IMR-90 (cell line): Measurements from ENCODE around the gene PTEN. TPM values are rescaled to one million over a fixed set of nuclear protein-coding genes. Genes with fewer than 3 reads are reported as not detected.

Experiments
- ATAC-seq: fragments of 200-7000 bp; cut with Tn5 transposase; 2 replicates; pipeline ENCODE4 v1.9.1; 2020; ENCODE audit warnings: low read depth, mild to moderate bottlenecking, moderate library complexity
- BruUV-seq: library from RNA; stranded (reverse); fragments of 400-500 nt; replicated peaks from 2 replicates; lab custom pipeline; 2021; lab: Mats Ljungman, UMichigan
- CTCF ChIA-PET: fragments of 300-600 bp; formaldehyde crosslinking; extraction: SDS; loops from one replicate; lab custom pipeline; 2021; ENCODE audit warnings: antibody characterized with exemption; lab: Yijun Ruan, JAX
- POLR2A ChIA-PET: fragments of 300-600 bp; sonication (Branson Sonifier 250); formaldehyde crosslinking; loops from one replicate; lab custom pipeline; 2022; ENCODE audit warnings: antibody characterized with exemption; ENCODE audit not compliant: unreplicated experiment; lab: Charles Lee
- DNase-seq: peaks from one replicate; pipeline ENCODE4 v3.0.0; 2013
- H2AFZ ChIP-seq: replicated peaks from 2 replicates; pipeline ENCODE3; 2013; ENCODE audit warnings: low read length, mild to moderate bottlenecking; ENCODE audit not compliant: poor library complexity
- H2AK5ac ChIP-seq: 2 replicates; pipeline ENCODE4 v1.6.1; 2013; ENCODE audit warnings: low read depth, low read length, inconsistent platforms
- H2AK9ac ChIP-seq: replicated peaks from 2 replicates; pipeline ENCODE3; 2013; ENCODE audit warnings: mild to moderate bottlenecking, low read depth, low read length, moderate library complexity; ENCODE audit not compliant: poor library complexity
- H2BK120ac ChIP-seq: 2 replicates; pipeline ENCODE4 v1.6.1; 2013; ENCODE audit warnings: low read depth, low read length, inconsistent platforms
- H2BK15ac ChIP-seq: 3 replicates; pipeline ENCODE4 v1.6.1; 2013; ENCODE audit warnings: low read depth, low read length, inconsistent platforms
- H2BK20ac ChIP-seq: 2 replicates; pipeline ENCODE4 v1.6.1; 2013; ENCODE audit warnings: low read depth, mild to moderate bottlenecking, inconsistent platforms, low read length, moderate library complexity
- H2BK5ac ChIP-seq: 2 replicates; pipeline ENCODE4 v1.6.1; 2013; ENCODE audit warnings: mild to moderate bottlenecking, low read depth, low read length, inconsistent platforms; ENCODE audit not compliant: poor library complexity, severe bottlenecking
- H3K14ac ChIP-seq: replicated peaks from 2 replicates; pipeline ENCODE4 v1.6.1; 2013; ENCODE audit warnings: low read depth, low read length, inconsistent platforms
- H3K18ac ChIP-seq: 2 replicates; pipeline ENCODE4 v1.6.1; 2013; ENCODE audit warnings: low read depth, low read length, control low read depth
- H3K23ac ChIP-seq: 2 replicates; pipeline ENCODE4 v1.6.1; 2013; ENCODE audit warnings: low read depth, low read length, inconsistent platforms
- H3K27ac ChIP-seq: 2 replicates; pipeline ENCODE4 v1.5.1; 2013; ENCODE audit warnings: mild to moderate bottlenecking, control low read depth, low read length; ENCODE audit not compliant: insufficient read depth
- H3K27me3 ChIP-seq: 2 replicates; pipeline ENCODE4 v1.6.1; 2013; ENCODE audit warnings: low read length; ENCODE audit not compliant: control insufficient read depth, insufficient read depth
- H3K36me3 ChIP-seq: 2 replicates; pipeline ENCODE4 v1.6.1; 2013; ENCODE audit warnings: low read length, mixed read lengths; ENCODE audit not compliant: control insufficient read depth, insufficient read depth
- H3K4ac ChIP-seq: 2 replicates; pipeline ENCODE4 v1.6.1; 2013; ENCODE audit warnings: low read depth, low read length, inconsistent platforms
- H3K4me1 ChIP-seq: 2 replicates; pipeline ENCODE4 v1.6.1; 2013; ENCODE audit warnings: low read length, mixed read lengths; ENCODE audit not compliant: control insufficient read depth, insufficient read depth
- H3K4me2 ChIP-seq: 2 replicates; pipeline ENCODE4 v1.6.1; 2013; ENCODE audit warnings: low read depth, mild to moderate bottlenecking, control low read depth, low read length, moderate library complexity
- H3K4me3 ChIP-seq: 2 replicates; pipeline ENCODE4 v1.5.1; 2013; ENCODE audit warnings: low read depth, mild to moderate bottlenecking, control low read depth, low read length, moderate library complexity; ENCODE audit not compliant: insufficient read depth
- H3K56ac ChIP-seq: 2 replicates; pipeline ENCODE4 v1.6.1; 2013; ENCODE audit warnings: low read length, inconsistent platforms; ENCODE audit not compliant: insufficient read depth; ENCODE audit errors: extremely low read depth
- H3K79me1 ChIP-seq, 2 experiments: 2 replicates each; pipeline ENCODE4 v1.6.1; 2013; ENCODE audit warnings: low read length in 2 of 2, inconsistent platforms in 1 of 2, low read depth in 1 of 2
- H3K9ac ChIP-seq: 2 replicates; pipeline ENCODE4 v1.6.1; 2013; ENCODE audit warnings: low read depth, low read length, control low read depth
- H3K9me1 ChIP-seq: 2 replicates; pipeline ENCODE4 v1.6.1; 2013; ENCODE audit warnings: low read length, inconsistent platforms; ENCODE audit not compliant: insufficient read depth
- H3K9me3 ChIP-seq: 2 replicates; pipeline ENCODE4 v1.6.1; 2013; ENCODE audit warnings: low read length; ENCODE audit not compliant: control insufficient read depth, insufficient read depth
- H4K20me1 ChIP-seq: 2 replicates; pipeline ENCODE4 v1.6.1; 2013; ENCODE audit warnings: low read length, inconsistent platforms; ENCODE audit not compliant: insufficient read depth
- H4K5ac ChIP-seq: 2 replicates; pipeline ENCODE4 v1.6.1; 2013; ENCODE audit warnings: mild to moderate bottlenecking, low read depth, low read length, control low read depth
- H4K8ac ChIP-seq, 2 experiments: 2 replicates each; pipeline ENCODE4 v1.6.1; 2013; ENCODE audit warnings: low read depth in 2 of 2, low read length in 2 of 2, control low read depth in 1 of 2, inconsistent platforms in 1 of 2
- H4K91ac ChIP-seq: 2 replicates; pipeline ENCODE4 v1.6.1; 2013; ENCODE audit warnings: low read depth, low read length, inconsistent platforms; ENCODE audit not compliant: insufficient read depth
- MAFK ChIP-seq: IDR thresholded peaks from 2 replicates; pipeline ENCODE4 v1.6.1; 2012; ENCODE audit warnings: low read depth, low read length, improper control_type of control experiment
- WGBS, 2 experiments: methylation state at CpG; one replicate each; pipeline versions ENCODE4 v1.1.5 to v1.1.7; 2013; ENCODE audit warnings: missing lambda C conversion rate in 2 of 2; ENCODE audit not compliant: insufficient read length in 1 of 2; ENCODE audit errors: extremely low coverage in 2 of 2; 5-methylcytosine and 5-hydroxymethylcytosine counted together
- dilution Hi-C: fragments of 300-500 bp; cut with HindIII; formaldehyde crosslinking; loops from one replicate; pipeline ENCODE4 v1.14.3; 2018; ENCODE audit warnings: low sequenced_read_pairs; ENCODE audit not compliant: unreplicated experiment
- in situ Hi-C: fragments of 300-500 bp; cut with MboI; formaldehyde crosslinking; loops from 3 replicates; pipeline ENCODE4 v1.14.3; 2019; ENCODE audit warnings: low sequenced_read_pairs, inconsistent platforms, mixed read lengths
- intact Hi-C: fragments of 100-400 bp; cut with micrococcal nuclease; formaldehyde crosslinking; loops from 2 replicates; pipeline ENCODE4 v1.10.0; 2022
- polyA plus RNA-seq, 3 experiments: library from polyadenylated mRNA; depleted of rRNA; stranded (reverse); fragments of >200 nt; gene quantifications; 2 replicates each; pipeline ENCODE4 v1.2.3, GENCODE V29; 2012; ENCODE audit warnings: low replicate concordance in 1 of 3
- total RNA-seq: library from RNA; depleted of rRNA; stranded (reverse); fragments of >200 nt; gene quantifications from 2 replicates; pipeline ENCODE4 v1.2.3, GENCODE V29; 2012
- TF ChIP-seq, protein P1 (sequence below): conservative IDR thresholded peaks from 2 replicates; pipeline ENCODE4 v1.5.1; 2012; ENCODE audit warnings: mild to moderate bottlenecking, low read depth, low read length, improper control_type of control experiment

The PTEN gene
- total and polyA plus RNA-seq, 2 of the 4 experiments (the other 2 are of a cell fraction) = 12.0 to 38.9 TPM

- dilution Hi-C loops = no loop called here
- Histone ChIP-seq H3K27me3 (no peaks in the 10 kb centered on the region), H3K18ac (no peak overlapping the region), H3K4me2 (no peak overlapping the region), H3K4ac (no peak overlapping the region), H2AFZ (no peak overlapping the region), H4K91ac (no peak overlapping the region), H3K9ac (no peak overlapping the region), H4K20me1 (peaks cover 50% of the 10 kb centered on the region; the same call in 1 of the 2 replicates), H2BK15ac (no peak overlapping the region), H3K4me1 (peaks cover 3% of the 10 kb centered on the region; the same call in 1 of the 2 replicates), H3K9me3 (no peaks in the 10 kb centered on the region), H3K4me3 (no peak overlapping the region), H3K23ac (no peak overlapping the region), H3K9me1 (peaks cover 3% of the 10 kb centered on the region; the same call in 1 of the 2 replicates), H2BK120ac (no peak overlapping the region), H2BK20ac (no peak overlapping the region), H4K5ac (no peak overlapping the region), H4K8ac (no peak overlapping the region), H3K27ac (no peak overlapping the region), H3K14ac (no peak overlapping the region), H2AK5ac (no peak overlapping the region), H2AK9ac (no peak overlapping the region), H3K56ac (no peak overlapping the region), H3K79me1 (peaks cover 14 to 60% of the 10 kb centered on the region in 2 experiments), H3K36me3 (peaks cover 6% of the 10 kb centered on the region), H2BK5ac (no peak overlapping the region)
- peak; percentile 36 for ATAC-seq
- POLR2A ChIA-PET = no interaction called here
- no CpG with 5 or more reads among the region's 1 CpG for WGBS, 2 experiments
- in situ Hi-C loops = no loop called here
- intact Hi-C loops = loop anchor here (5.0 to 10.0 kb wide), 2 partner anchors 33 to 625 kb away; no protein-coding TSS in a partner anchor
- CTCF ChIA-PET = no interaction called here
- TF ChIP-seq MAFK = peak; percentile 89
- TF ChIP-seq, protein P1, sequence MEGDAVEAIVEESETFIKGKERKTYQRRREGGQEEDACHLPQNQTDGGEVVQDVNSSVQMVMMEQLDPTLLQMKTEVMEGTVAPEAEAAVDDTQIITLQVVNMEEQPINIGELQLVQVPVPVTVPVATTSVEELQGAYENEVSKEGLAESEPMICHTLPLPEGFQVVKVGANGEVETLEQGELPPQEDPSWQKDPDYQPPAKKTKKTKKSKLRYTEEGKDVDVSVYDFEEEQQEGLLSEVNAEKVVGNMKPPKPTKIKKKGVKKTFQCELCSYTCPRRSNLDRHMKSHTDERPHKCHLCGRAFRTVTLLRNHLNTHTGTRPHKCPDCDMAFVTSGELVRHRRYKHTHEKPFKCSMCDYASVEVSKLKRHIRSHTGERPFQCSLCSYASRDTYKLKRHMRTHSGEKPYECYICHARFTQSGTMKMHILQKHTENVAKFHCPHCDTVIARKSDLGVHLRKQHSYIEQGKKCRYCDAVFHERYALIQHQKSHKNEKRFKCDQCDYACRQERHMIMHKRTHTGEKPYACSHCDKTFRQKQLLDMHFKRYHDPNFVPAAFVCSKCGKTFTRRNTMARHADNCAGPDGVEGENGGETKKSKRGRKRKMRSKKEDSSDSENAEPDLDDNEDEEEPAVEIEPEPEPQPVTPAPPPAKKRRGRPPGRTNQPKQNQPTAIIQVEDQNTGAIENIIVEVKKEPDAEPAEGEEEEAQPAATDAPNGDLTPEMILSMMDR = no peak
- BruUV-seq = no TSS peak
- DNase-seq = no peak
Measured at GRCh38 chr10:87930141-87930540, 66.7 kb downstream of the PTEN start.
